Muscle of arm (tissue), 12 donors: ENCODE data around the gene PDE5A. TPM values are rescaled to one million over a fixed set of nuclear protein-coding genes. Genes with fewer than 3 reads are reported as not detected.
"Not testable (repeated sequence)": the region's sequence is repeated elsewhere in the genome, so short reads cannot be mapped to it uniquely, and the experiment has no call there.

ENCODE experiments used
- DNase-seq: peaks from one replicate; pipeline ENCODE4 v3.0.0-alpha.2; 2013
- polyA plus RNA-seq, 12 donors: library from polyadenylated mRNA; unstranded; fragments of 120-200 nt; gene quantifications; one replicate each; pipeline ENCODE4 v1.2.1, GENCODE V29; 2013; ENCODE audit not compliant: insufficient read length in 12 of 12

Gene PDE5A
- polyA plus RNA-seq, 12 donors: 13.2 to 33.9 (median 21.3) TPM; not detected in 1

DNA sequence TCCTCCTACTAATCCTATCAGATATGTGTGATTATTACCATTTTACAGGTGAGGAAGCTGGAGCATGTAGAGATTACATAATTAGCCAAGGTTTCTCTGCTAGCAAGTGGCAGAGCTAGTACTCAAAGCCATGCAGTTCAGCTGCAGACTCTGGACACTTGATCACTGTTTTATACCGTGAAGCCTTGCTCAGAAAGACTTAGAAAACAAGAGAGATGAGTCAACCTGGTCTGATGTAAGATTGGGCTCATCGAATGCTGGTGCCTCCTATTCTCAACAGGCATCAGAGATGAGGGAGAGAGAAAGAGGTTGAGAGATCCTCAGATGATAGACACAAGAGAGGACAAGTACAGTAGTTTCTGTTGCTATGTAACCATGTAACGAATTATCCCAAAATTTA is 19.0 kb upstream of the PDE5A start:
- no peak for DNase-seq

DNA sequence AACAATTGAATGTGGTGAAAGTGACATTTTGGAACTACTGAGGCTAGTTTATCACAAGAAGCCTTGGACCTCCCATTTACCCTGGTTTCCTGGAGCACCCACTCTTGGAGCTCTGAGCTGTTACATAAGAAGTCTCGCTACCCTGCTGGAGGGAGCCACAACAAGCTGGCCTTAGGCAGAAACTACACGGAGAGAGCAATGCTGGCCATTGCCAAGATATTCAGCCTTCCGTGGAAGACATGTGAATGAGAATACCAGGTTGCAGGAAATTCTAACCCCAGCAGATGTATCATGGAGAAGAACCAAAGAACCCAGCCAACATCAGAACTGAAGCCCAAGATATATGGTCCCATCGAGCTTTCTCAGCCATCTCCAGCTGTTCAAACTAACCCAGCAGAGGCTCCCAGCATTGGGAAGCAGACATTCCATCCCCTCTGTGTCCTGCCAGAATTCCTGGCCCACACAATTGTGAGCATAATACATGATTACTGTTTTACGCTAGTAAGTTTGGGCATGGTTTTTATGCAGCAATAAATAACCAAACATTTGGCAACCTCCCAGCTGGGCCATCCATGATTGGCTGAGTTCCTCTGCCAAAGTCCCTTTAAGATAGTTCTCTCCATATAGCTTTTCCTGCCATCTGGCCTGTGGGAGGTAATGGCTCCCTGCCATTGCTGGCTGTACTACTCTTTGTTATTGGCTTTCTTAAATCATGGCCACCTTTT is 17.9 kb upstream of the PDE5A start:
- DNase-seq: peak; percentile 86

DNA sequence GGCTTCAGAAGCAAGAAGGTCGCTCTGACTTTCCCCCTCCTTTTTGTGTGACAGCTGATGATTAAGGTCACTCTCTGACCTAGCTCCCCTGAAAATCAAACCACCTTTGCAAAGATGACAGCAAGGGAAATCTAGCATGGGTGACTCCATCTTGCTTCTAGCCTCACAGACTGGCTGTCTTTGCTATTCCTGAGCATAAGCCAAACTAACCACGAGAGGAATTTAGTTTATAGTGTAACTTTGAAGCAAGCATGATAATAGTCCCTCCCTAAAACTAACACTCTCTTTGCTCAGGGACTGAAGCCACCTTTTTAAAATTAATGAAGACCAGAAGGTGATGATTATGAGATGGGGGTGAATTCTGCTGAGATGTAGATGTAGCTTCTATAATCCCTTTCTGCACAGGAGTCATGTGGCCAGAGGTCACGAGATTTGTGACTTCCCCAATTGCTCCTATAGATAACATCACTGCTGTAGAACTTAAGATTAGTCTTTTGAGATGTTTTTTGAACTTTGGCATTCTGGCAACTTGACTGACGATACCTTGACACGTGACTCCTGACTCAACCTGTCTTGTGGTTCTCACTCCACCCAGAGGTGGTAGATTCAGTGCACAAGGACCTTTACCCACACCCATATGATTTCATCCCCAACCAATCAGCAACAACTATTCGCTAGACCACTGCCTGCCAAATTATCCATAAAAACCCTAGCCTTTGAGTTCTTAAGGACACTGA is 14.9 kb upstream of the PDE5A start:
- DNase-seq: no peak

DNA sequence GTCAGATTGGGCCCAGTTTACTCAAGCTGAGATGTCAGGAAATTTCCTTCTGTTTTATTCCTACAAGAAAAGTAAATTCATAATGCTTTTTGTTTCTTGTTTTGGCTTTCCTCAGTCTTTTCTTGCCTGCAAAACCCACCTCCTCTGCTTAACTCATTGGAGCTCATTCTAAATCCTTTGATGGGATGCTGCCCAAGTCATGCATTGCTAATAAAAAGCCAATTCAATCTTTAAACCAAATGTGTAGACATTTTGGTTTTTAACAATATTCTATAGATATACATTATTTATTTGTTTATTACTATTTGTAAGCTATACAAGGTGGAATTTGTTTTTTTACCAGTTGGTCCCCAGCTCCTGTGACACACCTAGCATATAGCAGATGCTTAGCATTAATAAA is 13.2 kb upstream of the PDE5A start:
- DNase-seq: no peak

DNA sequence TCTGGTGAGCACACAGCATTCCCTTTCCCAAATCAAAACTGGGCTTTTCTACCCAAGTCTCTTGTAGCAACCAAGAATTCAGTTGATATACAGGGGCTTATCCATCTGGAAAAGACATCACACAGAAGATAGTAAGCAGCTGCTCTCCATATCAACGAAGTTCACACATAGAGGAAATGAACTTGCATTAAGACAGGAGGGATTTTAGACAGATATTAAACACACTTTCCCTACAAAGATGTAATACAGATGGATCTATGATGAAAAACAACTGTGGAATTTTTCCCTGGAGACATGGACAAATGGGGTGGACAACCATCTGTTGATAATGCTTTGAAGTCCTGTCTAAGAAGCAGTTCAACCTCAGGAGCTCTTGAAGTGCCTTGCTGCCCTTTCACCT is 9.8 kb upstream of the PDE5A start:
- no peak for DNase-seq

DNA sequence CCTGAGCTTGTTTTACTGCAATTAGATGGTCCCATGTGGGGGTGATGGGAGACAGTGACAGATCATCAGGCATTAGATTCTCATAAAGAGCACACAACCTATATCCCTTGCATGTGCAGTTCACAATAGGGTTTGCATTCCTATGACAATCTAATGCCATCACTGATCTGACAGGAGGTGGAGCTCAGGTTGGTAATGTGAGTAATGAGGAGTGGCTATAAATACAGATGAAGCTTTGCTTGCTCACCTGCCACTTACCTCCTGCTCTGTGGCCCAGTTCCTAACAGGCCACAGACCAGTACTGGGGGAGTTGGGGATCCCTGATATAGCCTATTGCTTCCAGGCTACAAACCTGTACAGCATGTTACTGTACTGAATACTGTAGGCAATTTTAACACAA is 8.2 kb upstream of the PDE5A start:
- not testable (repeated sequence) for DNase-seq

DNA sequence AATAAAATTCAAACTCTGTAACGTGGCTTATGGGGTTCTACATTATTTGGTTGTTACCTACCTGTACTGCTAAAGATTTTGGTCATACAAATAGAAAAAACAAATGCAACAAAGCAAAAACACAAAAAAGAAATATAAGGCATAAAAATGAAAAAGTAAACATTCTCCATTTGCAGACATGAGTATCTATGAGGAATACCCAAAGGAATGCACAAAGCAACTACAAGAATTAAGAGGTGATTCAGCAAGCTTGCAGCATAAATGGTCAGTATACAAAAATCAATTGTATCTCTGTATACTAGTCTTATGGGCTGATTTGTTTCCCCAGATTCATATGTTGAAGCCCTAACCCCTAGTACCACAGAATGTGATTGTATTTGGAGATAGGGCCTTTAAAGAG is 3.6 kb upstream of the PDE5A start:
- DNase-seq: no peak

DNA sequence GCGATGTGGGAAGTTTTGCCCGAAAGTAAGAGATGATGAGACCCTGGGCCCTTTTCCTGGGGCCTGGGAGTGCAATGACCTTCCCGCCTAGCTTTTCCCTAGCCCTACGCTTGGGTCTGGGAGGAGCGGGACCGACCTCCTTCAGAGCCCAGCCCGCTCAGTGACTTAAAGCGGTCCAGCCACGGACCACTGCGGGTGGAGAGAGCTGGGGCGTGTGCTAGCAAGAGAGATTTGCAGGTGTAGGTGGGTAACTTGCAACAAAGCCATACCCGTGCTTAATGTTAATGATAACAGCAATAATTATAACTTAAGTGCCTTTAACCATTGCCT is 503 bp upstream of the PDE5A start:
- no peak for DNase-seq

DNA sequence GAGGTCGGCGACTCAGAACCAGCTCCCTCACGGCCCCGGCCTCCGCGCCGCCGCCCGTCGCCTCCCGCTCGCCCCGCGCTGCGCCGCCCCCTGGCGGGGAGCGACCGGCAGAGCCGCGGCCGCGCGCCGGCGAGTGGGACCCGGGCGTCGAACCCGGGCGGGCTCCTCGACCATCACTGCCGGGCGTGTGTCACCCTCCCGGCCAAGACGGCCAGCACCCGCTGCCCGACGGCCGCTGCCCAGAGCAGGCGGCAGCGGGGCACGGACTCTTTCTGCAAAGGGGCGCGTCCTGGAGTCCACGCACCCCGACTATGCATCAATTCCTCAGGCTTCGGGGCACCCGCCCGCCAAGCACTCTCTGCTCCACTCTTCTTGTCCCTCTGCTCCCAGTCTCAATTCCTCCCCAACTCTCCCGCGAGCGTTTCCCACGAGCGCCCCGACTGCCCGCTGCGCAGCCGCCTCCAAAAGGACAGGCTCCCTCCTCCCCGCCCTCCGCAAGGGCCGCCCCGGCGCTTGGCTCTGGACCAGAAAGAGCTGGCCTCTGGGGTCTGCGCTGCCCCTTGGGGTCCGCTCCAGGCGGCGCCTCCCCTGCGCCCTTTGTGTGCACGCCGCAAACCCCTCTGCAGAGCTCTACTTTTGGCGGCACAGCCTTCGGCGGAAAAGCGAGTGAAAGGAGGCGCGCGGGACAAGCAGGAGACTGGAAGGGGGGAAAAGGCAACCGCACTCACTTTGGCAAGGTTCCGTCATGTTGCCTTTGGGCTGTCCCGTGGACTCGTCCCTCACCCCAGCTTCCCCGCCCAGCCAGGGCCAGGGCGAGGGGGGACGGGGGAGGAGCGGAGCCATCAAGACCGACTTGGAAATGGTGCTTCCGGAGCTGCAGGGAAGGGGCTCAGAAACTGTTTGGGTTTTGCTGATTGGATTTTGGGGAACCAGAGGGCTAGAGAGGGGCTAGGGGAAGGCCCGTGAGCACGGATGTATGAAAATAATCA is 1.0 kb downstream of the PDE5A start:
- peak; percentile 82 for DNase-seq

DNA sequence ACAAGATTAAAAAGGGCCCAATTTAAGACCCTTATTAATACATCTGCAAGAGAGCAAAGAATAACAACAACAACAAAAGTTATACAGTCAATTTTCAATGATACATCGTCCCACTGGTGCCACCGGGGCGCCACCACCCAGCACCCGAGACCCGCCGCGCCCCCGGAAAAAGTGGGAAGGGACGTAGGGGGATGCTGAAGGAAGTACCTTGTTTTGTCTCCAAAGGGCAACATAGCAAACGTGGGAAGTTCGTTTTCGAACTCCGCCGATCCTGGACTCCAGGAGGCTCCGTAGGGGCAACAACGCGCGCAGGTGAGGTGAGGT is 1.7 kb downstream of the PDE5A start:
- no peak for DNase-seq

DNA sequence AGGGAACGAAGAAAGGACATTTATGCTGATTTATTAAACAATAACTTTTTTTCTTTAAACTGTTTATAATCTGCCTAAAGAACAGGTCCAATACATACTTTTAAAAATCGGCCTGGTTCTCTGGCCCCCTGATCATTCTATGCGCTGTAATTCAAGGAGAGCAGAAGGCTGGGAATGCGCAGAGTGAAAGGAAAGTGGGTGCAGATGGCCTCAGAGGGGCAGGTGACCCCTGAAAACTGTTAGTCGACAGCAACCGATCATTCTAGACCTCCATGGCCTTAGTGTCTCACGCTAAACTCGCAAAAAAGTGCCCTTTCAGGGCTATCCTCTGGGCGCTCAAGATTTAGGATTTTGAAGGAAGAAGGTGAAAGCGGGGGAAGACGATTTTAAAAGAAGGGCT is 2.2 kb downstream of the PDE5A start:
- DNase-seq: no peak

DNA sequence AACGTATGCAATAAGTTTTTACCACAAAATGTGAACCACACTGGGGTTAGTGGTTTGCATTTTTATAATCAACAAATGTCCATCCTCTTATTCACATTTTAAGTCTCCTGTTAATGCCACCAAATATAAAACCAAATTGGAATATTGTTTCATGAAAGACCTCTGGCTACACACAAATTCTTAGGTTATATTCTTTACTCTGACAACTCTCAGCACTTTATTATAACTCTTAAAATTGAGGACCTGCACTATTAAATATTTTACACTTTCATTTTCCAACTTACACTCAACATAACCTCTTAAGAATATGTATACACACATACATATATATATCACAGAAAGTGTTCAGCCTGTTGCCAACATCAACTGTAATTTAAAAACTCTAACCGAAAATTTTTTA is 2.8 kb downstream of the PDE5A start:
- no peak for DNase-seq

DNA sequence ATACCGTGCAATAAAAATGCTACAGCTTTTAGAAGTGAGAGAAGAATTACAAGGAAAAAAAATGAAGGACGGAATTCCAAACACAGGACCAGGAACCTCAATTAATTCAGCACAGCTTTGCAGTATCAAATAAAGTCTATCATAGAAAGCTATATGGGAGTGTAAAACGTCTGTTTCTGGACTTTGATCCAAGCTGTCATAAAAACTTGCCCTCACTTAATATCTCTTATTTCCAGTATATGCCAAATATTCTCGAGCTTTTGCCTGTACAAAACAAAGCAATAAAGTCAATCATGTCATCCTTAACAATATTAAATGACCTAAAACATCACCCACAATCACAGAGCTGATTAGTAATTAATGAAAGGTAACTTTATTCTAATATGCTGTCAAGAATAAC is 4.2 kb downstream of the PDE5A start:
- DNase-seq: no peak

DNA sequence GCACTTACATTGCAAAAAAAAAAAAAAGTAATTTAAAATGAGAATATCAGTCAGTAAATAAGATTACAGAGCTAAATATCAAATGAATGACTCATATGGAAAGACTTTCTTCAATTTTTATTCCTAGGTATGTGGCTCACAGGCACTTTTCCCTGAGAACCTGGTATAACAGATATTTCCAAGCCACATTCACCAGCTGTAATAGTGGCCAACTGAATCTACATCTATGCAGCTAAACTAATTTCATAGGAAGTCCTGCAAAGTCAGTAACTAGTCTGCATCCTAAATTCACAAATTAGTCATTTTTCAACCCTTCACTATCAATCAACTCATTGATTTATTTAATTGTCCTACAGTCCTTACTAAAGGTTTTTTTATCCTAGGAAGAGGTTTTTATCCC is 5.6 kb downstream of the PDE5A start:
- DNase-seq: no peak

DNA sequence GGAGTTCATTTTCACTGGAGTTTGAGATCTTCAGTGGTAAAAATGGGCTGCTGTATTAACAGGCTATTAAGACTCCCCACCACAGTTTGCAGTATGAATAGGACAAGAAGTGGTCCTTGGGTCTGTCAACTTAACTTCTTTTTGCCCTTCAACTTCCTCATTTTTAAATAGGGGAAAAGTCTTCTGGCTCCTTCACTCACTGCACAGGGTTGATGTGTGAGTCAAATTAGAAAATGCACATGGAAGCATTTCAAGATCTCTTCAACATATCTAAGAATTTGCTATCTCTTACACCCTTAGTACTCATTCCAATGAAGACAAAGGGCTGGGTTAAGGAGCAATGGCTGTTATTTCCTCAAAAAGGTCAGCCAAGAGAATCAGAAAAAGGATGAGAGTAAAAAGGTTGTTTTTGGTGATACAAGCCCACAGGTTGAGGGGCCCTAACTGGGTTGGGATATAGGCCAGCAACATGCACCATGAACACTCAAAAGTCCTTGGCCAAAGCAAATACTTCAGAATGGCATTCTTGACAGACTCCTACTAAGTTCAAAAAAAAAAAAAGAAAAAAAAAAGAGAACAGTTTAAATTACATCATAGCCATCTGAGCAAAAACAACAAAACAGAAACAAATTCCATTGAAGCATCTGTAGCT is 13.4 kb downstream of the PDE5A start:
- DNase-seq: no peak

DNA sequence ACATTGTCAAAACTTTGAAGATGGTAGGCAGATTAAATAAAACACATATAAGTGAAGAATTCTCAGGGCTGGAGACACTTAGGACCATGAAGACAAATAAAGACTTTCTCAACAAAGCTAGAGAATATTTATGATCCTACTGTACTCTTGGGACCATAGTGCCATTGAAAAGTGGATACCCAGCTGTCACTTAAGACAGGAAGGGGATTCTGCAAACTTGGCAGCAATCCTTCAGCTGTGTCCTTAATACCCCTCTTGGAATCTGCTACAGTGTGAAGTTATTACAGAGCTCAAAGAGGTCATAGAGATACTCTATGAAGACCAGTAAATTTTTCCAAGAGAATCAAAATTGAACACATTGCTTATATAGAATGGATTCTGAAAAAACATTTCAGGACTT is 24.3 kb downstream of the PDE5A start:
- DNase-seq: no peak

DNA sequence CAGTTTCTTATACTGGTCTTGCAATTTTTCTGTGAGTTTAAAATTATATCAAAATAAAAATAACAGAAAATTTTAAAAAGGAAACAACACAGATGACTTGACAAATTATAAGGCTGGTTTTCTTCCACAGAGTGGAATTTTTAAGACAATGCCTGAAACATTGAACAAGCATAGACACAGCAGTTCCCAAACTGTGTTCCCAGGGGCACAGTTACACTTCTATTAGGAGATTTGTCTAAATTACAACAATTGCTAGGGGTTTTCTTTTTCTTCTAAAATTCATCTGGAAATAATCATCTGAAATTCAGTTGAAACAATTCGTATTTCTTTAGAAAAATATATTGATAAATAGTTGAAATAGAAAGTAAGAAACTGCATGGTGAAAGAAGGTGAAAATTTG is 26.2 kb downstream of the PDE5A start:
- DNase-seq: no peak

DNA sequence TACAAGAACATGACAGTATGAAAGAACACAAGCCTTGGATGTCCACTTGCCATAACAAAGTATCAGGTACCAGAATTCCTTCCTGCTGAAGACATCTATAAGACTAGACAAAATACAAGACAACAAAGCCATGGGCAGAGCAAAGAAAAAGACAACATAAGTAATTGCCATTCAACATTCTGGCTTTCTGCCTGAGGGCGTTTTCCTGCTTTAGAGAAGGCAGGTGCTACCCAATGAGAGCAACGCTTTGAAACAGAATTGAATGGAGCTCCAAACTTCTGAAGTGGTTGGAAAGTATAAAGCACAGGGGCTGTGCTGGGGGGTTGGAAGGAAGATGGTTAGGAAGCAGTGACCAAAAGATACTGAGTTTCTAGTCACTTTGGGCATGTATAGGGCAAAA is 30.1 kb downstream of the PDE5A start:
- no peak for DNase-seq

DNA sequence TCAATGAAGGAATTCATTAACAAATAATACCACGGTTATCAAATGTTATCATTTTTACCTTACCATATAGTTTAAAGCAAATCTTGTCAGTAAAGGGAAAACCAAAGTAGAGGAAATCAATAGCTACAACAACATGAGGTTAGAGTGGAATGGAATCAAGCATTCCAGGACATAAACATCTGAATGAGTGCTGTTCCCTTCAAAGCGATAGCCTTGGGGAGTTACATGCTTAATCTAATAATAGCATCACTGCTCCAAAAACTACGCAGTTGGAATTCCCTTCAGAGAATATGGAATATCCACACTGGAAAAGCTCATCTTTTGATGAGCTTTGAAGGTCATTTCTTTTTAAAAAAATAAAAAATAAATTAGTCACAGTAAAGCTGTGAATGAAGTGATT is 31.2 kb downstream of the PDE5A start:
- no peak for DNase-seq

DNA sequence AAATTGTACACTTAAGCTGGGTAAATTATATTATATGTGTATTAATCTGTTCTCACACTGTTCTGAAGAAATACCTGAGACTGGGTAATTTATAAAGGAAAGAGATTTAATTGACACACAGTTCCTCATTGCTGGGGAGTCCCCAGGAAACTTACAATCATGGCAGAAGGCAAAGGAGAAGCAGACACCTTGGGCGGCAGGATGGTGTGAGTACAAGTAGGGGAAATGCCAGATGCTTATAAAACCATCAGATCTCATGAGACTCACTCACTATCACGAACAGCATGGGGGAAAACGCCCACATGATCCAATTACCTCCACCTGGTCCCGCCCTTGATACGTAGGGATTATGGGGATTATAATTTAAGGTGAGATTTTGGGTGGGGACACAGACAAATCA is 34.9 kb downstream of the PDE5A start:
- DNase-seq: no peak

DNA sequence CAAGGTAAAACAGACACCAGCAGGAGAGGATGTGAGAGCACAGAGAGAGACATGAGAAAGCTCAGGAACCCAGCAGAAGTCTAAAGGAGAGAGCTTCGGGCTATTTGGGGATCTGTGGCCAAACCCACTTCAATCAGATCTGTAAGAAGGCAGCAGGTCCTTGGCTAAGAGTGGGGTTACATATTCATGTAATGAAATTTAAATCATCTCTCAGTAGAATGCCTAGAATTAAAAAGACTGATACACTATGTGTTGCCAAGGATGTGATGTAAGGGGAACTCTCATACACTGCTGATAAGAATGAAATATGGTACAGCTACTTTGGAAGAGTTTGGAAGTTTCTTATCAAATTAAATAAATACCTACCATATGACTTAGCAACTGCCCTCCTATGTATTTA is 35.8 kb downstream of the PDE5A start:
- no peak for DNase-seq

DNA sequence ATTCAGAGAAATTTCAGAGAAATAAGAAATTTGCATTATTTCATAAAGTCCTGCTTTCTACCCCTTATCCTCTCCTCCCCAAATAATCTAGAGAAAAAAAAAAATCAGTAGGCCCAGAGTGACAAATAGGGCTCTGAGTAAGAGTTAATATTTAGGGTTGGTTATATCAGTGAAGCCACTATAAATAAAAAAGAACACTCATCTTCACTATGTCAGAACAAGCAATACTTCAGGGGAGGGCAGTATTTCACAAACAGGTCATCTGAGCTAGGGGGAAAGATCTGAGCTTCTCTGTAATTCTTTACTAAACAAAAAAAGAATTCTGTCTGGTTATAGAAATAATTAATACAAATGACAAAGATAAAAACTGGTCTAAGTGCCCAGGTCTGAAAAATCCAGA is 39.4 kb downstream of the PDE5A start:
- no peak for DNase-seq
